Measurements from ENCODE around the gene PLAAT1. TPM values are rescaled to one million over a fixed set of nuclear protein-coding genes. Genes with fewer than 3 reads are reported as not detected.

The PLAAT1 gene
- total and polyA plus RNA-seq, 5 donors, result 10.0 to 17.4 (median 12.4) TPM

GRCh38 chr3:193225302-193226125 lies 15.5 kb upstream of the PLAAT1 start:
- Histone ChIP-seq H3K27ac (ENCODE audit: low read length) (no peak overlapping the region), H3K27me3 (ENCODE audit: control insufficient read depth, insufficient read depth) (no peaks in the 10 kb centered on the region), H3K4me3 (ENCODE audit: low read length) (no peak overlapping the region), H3K9me3 (ENCODE audit: control insufficient read depth, low read length) (no peaks in the 10 kb centered on the region), H3K4me1 (ENCODE audit: control insufficient read depth, insufficient read depth, low read length) (no peaks in the 10 kb centered on the region)
- no peak for DNase-seq
- intact Hi-C loops (cut with DNase I), result no loop called here
- 85% methylated on average over 6 of the region's 6 CpGs for WGBS
- ATAC-seq, result no peak

- Histone ChIP-seq H3K4me1 (ENCODE audit: control insufficient read depth, insufficient read depth, low read length) (no peaks in the 10 kb centered on the region), H3K27me3 (ENCODE audit: control insufficient read depth, insufficient read depth) (no peaks in the 10 kb centered on the region), H3K9me3 (ENCODE audit: control insufficient read depth, low read length) (no peaks in the 10 kb centered on the region), H3K27ac (ENCODE audit: low read length) (no peak overlapping the region), H3K4me3 (ENCODE audit: low read length) (no peak overlapping the region)
- 91% methylated on average over 6 of the region's 6 CpGs for WGBS
- DNase-seq (no peak), ATAC-seq (no peak)
- intact Hi-C loops (cut with DNase I), result no loop called here
Measured at GRCh38 chr3:193228206-193228605, 12.8 kb upstream of the PLAAT1 start.

GRCh38 chr3:193229851-193230420 lies 11.1 kb upstream of the PLAAT1 start:
- intact Hi-C loops (cut with DNase I), result no loop called here
- WGBS, result 73% methylated on average over 4 of the region's 4 CpGs
- Histone ChIP-seq H3K27ac (ENCODE audit: low read length) (no peak overlapping the region), H3K9me3 (ENCODE audit: control insufficient read depth, low read length) (no peaks in the 10 kb centered on the region), H3K27me3 (ENCODE audit: control insufficient read depth, insufficient read depth) (no peaks in the 10 kb centered on the region), H3K4me1 (ENCODE audit: control insufficient read depth, insufficient read depth, low read length) (no peaks in the 10 kb centered on the region), H3K4me3 (ENCODE audit: low read length) (no peak overlapping the region)
- ATAC-seq, result no peak
- no peak for DNase-seq

GRCh38 chr3:193230610-193231009 lies 10.4 kb upstream of the PLAAT1 start:
- 79% methylated on average over 4 of the region's 4 CpGs for WGBS
- Histone ChIP-seq H3K9me3 (ENCODE audit: control insufficient read depth, low read length) (no peaks in the 10 kb centered on the region), H3K4me3 (ENCODE audit: low read length) (no peak overlapping the region), H3K27ac (ENCODE audit: low read length) (no peak overlapping the region), H3K27me3 (ENCODE audit: control insufficient read depth, insufficient read depth) (no peaks in the 10 kb centered on the region), H3K4me1 (ENCODE audit: control insufficient read depth, insufficient read depth, low read length) (no peaks in the 10 kb centered on the region)
- intact Hi-C loops (cut with DNase I), result no loop called here
- DNase-seq (no peak), ATAC-seq (no peak)

- DNase-seq (no peak), ATAC-seq (no peak)
- Histone ChIP-seq H3K4me1 (ENCODE audit: control insufficient read depth, insufficient read depth, low read length) (no peaks in the 10 kb centered on the region), H3K9me3 (ENCODE audit: control insufficient read depth, low read length) (no peaks in the 10 kb centered on the region), H3K27ac (ENCODE audit: low read length) (no peak overlapping the region), H3K27me3 (ENCODE audit: control insufficient read depth, insufficient read depth) (no peaks in the 10 kb centered on the region), H3K4me3 (ENCODE audit: low read length) (no peak overlapping the region)
- 59% methylated on average over 6 of the region's 6 CpGs for WGBS
- intact Hi-C loops (cut with DNase I), result no loop called here
Measured at GRCh38 chr3:193231201-193231600, 9.8 kb upstream of the PLAAT1 start.

- no peaks in the 10 kb centered on the region for H3K4me1 ChIP-seq (ENCODE audit: control insufficient read depth, insufficient read depth, low read length)
- no peaks in the 10 kb centered on the region for H3K9me3 ChIP-seq (ENCODE audit: control insufficient read depth, low read length)
- H3K27ac ChIP-seq (ENCODE audit: low read length), result no peak overlapping the region
- intact Hi-C loops (cut with DNase I), result no loop called here
- H3K4me3 ChIP-seq (ENCODE audit: low read length), result no peak overlapping the region
- ATAC-seq (no peak), DNase-seq (no peak)
- H3K27me3 ChIP-seq (ENCODE audit: control insufficient read depth, insufficient read depth), result no peaks in the 10 kb centered on the region
- WGBS, result 48% methylated on average over 4 of the region's 4 CpGs
Measured at GRCh38 chr3:193236599-193236998, 4.4 kb upstream of the PLAAT1 start.

GRCh38 chr3:193237030-193237429 lies 4.0 kb upstream of the PLAAT1 start:
- H3K27ac ChIP-seq (ENCODE audit: low read length), result no peak overlapping the region
- H3K4me3 ChIP-seq (ENCODE audit: low read length), result no peak overlapping the region
- H3K4me1 ChIP-seq (ENCODE audit: control insufficient read depth, insufficient read depth, low read length), result no peaks in the 10 kb centered on the region
- no peak for DNase-seq
- intact Hi-C loops (cut with DNase I), result no loop called here
- ATAC-seq, result no peak
- WGBS, result 68% methylated on average over 5 of the region's 5 CpGs
- H3K27me3 ChIP-seq (ENCODE audit: control insufficient read depth, insufficient read depth), result no peaks in the 10 kb centered on the region
- no peaks in the 10 kb centered on the region for H3K9me3 ChIP-seq (ENCODE audit: control insufficient read depth, low read length)

GRCh38 chr3:193240436-193240849 lies 579 bp upstream of the PLAAT1 start:
- no peaks in the 10 kb centered on the region for H3K27me3 ChIP-seq (ENCODE audit: control insufficient read depth, insufficient read depth)
- DNase-seq (peak in 2 of 3 donors; percentile 31 to 36), ATAC-seq (peak; percentile 34 to 50)
- H3K4me3 ChIP-seq (ENCODE audit: low read length), result peak overlapping the region; percentile 41
- no peaks in the 10 kb centered on the region for H3K9me3 ChIP-seq (ENCODE audit: control insufficient read depth, low read length)
- peak overlapping the region; percentile 96 for H3K27ac ChIP-seq (ENCODE audit: low read length)
- H3K4me1 ChIP-seq (ENCODE audit: control insufficient read depth, insufficient read depth, low read length), result peaks cover 1% of the 10 kb centered on the region
- under 1% methylated on average over 9 of the region's 9 CpGs for WGBS
- intact Hi-C loops (cut with DNase I), result no loop called here

GRCh38 chr3:193241716-193242115 lies 694 bp downstream of the PLAAT1 start:
- 74% methylated on average over 11 of the region's 11 CpGs for WGBS
- Histone ChIP-seq H3K27me3 (ENCODE audit: control insufficient read depth, insufficient read depth) (no peaks in the 10 kb centered on the region), H3K9me3 (ENCODE audit: control insufficient read depth, low read length) (no peaks in the 10 kb centered on the region), H3K4me1 (ENCODE audit: control insufficient read depth, insufficient read depth, low read length) (peaks cover 1% of the 10 kb centered on the region), H3K4me3 (ENCODE audit: low read length) (peak overlapping the region; percentile 41), H3K27ac (ENCODE audit: low read length) (peak overlapping the region; percentile 78)
- intact Hi-C loops (cut with DNase I), result no loop called here
- ATAC-seq, result no peak
- DNase-seq, result no peak

GRCh38 chr3:193243571-193243970 lies 2.5 kb downstream of the PLAAT1 start:
- H3K27me3 ChIP-seq (ENCODE audit: control insufficient read depth, insufficient read depth), result no peaks in the 10 kb centered on the region
- H3K9me3 ChIP-seq (ENCODE audit: control insufficient read depth, low read length), result peaks cover 2% of the 10 kb centered on the region
- no peak overlapping the region for H3K4me3 ChIP-seq (ENCODE audit: low read length)
- DNase-seq, result no peak
- peaks cover 1% of the 10 kb centered on the region for H3K4me1 ChIP-seq (ENCODE audit: control insufficient read depth, insufficient read depth, low read length)
- WGBS, result 89% methylated on average over 3 of the region's 3 CpGs
- H3K27ac ChIP-seq (ENCODE audit: low read length), result no peak overlapping the region
- no peak for ATAC-seq
- intact Hi-C loops (cut with DNase I), result no loop called here

GRCh38 chr3:193248848-193249468 lies 7.9 kb downstream of the PLAAT1 start:
- H3K4me3 ChIP-seq (ENCODE audit: low read length), result no peak overlapping the region
- 97% methylated on average over 2 of the region's 2 CpGs for WGBS
- no peaks in the 10 kb centered on the region for H3K4me1 ChIP-seq (ENCODE audit: control insufficient read depth, insufficient read depth, low read length)
- H3K9me3 ChIP-seq (ENCODE audit: control insufficient read depth, low read length), result peaks cover 2% of the 10 kb centered on the region
- intact Hi-C loops (cut with DNase I), result no loop called here
- ATAC-seq, result no peak
- H3K27ac ChIP-seq (ENCODE audit: low read length), result no peak overlapping the region
- DNase-seq, result no peak
- no peaks in the 10 kb centered on the region for H3K27me3 ChIP-seq (ENCODE audit: control insufficient read depth, insufficient read depth)
